ENCODE measurements around the gene GPR139.

The GPR139 gene

GRCh38 chr16:20089246-20089965 lies 15.7 kb upstream of the GPR139 start:
- Histone ChIP-seq H3K9ac (ENCODE audit: low read depth, low read length) (no peak overlapping the region), H3K4me1 (ENCODE audit: control insufficient read depth, insufficient read depth, low read length) (no peaks in the 10 kb centered on the region), H3K27me3 (ENCODE audit: control insufficient read depth, insufficient read depth, low read length) (no peaks in the 10 kb centered on the region), H3K9me3 (ENCODE audit: control insufficient read depth, insufficient read depth, low read length) (no peaks in the 10 kb centered on the region), H3K4me3 (ENCODE audit: low read depth, low read length) (no peak overlapping the region), H3K27ac (ENCODE audit: low read depth, low read length) (no peak overlapping the region), H3K36me3 (ENCODE audit: control insufficient read depth, insufficient read depth, low read length) (no peaks in the 10 kb centered on the region)

- no peaks in the 10 kb centered on the region for H3K9me3 ChIP-seq (ENCODE audit: control insufficient read depth, insufficient read depth, low read length)
- H3K36me3 ChIP-seq (ENCODE audit: control insufficient read depth, insufficient read depth, low read length), result no peaks in the 10 kb centered on the region
- no peaks in the 10 kb centered on the region for H3K4me1 ChIP-seq (ENCODE audit: control insufficient read depth, insufficient read depth, low read length)
- no peak overlapping the region for H3K9ac ChIP-seq (ENCODE audit: low read depth, low read length)
- H3K27me3 ChIP-seq (ENCODE audit: control insufficient read depth, insufficient read depth, low read length), result no peaks in the 10 kb centered on the region
- no peak overlapping the region for H3K4me3 ChIP-seq (ENCODE audit: low read depth, low read length)
- H3K27ac ChIP-seq (ENCODE audit: low read depth, low read length), result no peak overlapping the region
Observed at GRCh38 chr16:20084624-20085226, 11.0 kb upstream of the GPR139 start.

DNA sequence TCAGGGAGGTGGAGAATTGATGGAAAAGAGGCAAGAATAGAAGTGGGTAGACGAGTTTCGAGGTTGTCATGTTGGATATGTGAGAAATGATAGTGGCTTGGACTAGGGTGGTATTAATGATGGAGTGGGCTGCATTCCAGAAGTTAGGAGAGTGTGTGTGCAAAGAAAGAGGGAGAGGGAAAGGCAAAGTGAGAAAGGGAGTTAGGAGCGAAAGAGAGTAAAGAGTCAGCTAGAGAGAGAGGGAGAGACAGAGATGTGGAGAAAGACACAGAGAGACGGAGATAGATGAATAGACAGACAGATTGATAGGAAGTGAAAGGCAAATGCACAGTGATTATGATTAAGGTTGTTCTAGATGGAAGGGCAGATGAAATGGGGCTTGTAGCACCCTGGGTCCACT lies 5.4 kb upstream of the GPR139 start:
- Histone ChIP-seq H3K9ac (ENCODE audit: low read depth, low read length) (no peak overlapping the region), H3K4me1 (ENCODE audit: control insufficient read depth, insufficient read depth, low read length) (0 out of 2 replicates have a peak, but pooled peaks cover 7% of the 10 kb centered on the region), H3K36me3 (ENCODE audit: control insufficient read depth, insufficient read depth, low read length) (no peaks in the 10 kb centered on the region), H3K9me3 (ENCODE audit: control insufficient read depth, insufficient read depth, low read length) (no peaks in the 10 kb centered on the region), H3K27me3 (ENCODE audit: control insufficient read depth, insufficient read depth, low read length) (peaks cover 19% of the 10 kb centered on the region), H3K27ac (ENCODE audit: low read depth, low read length) (no peak overlapping the region), H3K4me3 (ENCODE audit: low read depth, low read length) (no peak overlapping the region)

GRCh38 chr16:20075243-20075642 lies 1.6 kb upstream of the GPR139 start:
- Histone ChIP-seq H3K4me1 (ENCODE audit: control insufficient read depth, insufficient read depth, low read length) (peaks cover 15% of the 10 kb centered on the region; the same call in 1 of the 2 replicates), H3K9ac (ENCODE audit: low read depth, low read length) (no peak overlapping the region), H3K4me3 (ENCODE audit: low read depth, low read length) (no peak overlapping the region), H3K36me3 (ENCODE audit: control insufficient read depth, insufficient read depth, low read length) (no peaks in the 10 kb centered on the region), H3K9me3 (ENCODE audit: control insufficient read depth, insufficient read depth, low read length) (no peaks in the 10 kb centered on the region), H3K27ac (ENCODE audit: low read depth, low read length) (no peak overlapping the region), H3K27me3 (ENCODE audit: control insufficient read depth, insufficient read depth, low read length) (peaks cover 51% of the 10 kb centered on the region)

GRCh38 chr16:20074099-20074991 lies 655 bp upstream of the GPR139 start:
- H3K27me3 ChIP-seq (ENCODE audit: control insufficient read depth, insufficient read depth, low read length), result peaks cover 51% of the 10 kb centered on the region
- peaks cover 15% of the 10 kb centered on the region; the same call in 1 of the 2 replicates for H3K4me1 ChIP-seq (ENCODE audit: control insufficient read depth, insufficient read depth, low read length)
- no peak overlapping the region for H3K27ac ChIP-seq (ENCODE audit: low read depth, low read length)
- no peak overlapping the region for H3K9ac ChIP-seq (ENCODE audit: low read depth, low read length)
- H3K9me3 ChIP-seq (ENCODE audit: control insufficient read depth, insufficient read depth, low read length), result no peaks in the 10 kb centered on the region
- H3K36me3 ChIP-seq (ENCODE audit: control insufficient read depth, insufficient read depth, low read length), result no peaks in the 10 kb centered on the region
- H3K4me3 ChIP-seq (ENCODE audit: low read depth, low read length), result peak overlapping the region; percentile 68

DNA sequence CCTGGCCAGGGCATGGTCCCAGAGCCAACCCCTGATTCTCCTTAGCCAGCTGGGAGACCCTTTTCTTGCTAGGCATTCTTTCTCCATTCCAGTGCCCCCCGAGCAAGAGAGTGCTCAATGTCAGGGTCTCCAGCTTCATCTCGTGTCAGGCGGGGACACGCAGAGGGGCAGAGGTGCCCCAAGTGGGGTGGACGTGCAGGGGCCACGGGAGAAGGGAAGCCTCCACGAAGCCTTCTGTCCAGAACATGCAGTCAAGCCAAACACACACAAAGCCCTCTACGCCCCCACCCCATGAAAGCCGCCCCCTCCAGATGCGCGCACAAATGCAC lies 852 bp downstream of the GPR139 start:
- Histone ChIP-seq H3K36me3 (ENCODE audit: control insufficient read depth, insufficient read depth, low read length) (no peaks in the 10 kb centered on the region; the same call in 1 of the 2 replicates), H3K9ac (ENCODE audit: low read depth, low read length) (no peak overlapping the region), H3K27ac (ENCODE audit: low read depth, low read length) (no peak overlapping the region), H3K9me3 (ENCODE audit: control insufficient read depth, insufficient read depth, low read length) (peaks cover 3% of the 10 kb centered on the region; the same call in 1 of the 2 replicates), H3K4me3 (ENCODE audit: low read depth, low read length) (peak overlapping the region; percentile 68), H3K27me3 (ENCODE audit: control insufficient read depth, insufficient read depth, low read length) (peaks cover 51% of the 10 kb centered on the region), H3K4me1 (ENCODE audit: control insufficient read depth, insufficient read depth, low read length) (peaks cover 15% of the 10 kb centered on the region; the same call in 1 of the 2 replicates)

DNA sequence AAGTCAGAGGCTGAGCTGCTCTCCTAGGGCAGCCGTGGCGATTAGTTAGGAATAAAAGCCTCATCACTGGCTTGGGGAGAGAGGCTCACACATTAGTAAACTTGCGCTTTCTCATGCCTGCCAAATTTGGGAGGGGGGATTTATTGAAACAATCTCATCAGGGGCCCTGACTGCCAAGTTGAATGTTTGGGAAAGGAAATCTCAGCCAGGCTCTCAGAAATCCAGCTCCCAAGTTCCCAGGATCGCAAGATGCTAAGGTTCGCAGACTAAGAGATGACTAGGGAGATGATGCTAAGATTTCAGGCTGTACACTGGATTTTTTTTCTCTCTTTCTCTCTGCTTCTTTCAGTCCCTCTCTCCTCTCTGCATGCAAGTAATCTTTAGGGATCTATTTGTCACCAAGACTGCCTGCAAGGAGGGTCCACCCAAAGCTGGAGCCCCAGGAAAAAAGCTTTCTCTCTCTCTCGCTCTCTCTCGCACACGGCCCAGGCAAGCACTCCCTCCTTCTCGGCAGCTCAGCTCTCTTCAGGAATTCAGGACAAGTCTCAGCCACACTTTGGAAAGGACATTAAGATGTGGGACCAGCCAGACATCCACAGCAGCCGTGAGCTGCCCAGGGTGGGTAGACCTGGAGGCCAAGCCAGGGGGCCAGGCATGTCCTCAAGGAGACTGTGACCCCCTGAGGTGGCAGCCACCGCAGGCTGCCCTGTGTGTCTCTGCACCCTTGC lies 1.4 kb downstream of the GPR139 start:
- Histone ChIP-seq H3K9ac (ENCODE audit: low read depth, low read length) (no peak overlapping the region), H3K9me3 (ENCODE audit: control insufficient read depth, insufficient read depth, low read length) (peaks cover 3% of the 10 kb centered on the region; the same call in 1 of the 2 replicates), H3K27ac (ENCODE audit: low read depth, low read length) (no peak overlapping the region), H3K4me1 (ENCODE audit: control insufficient read depth, insufficient read depth, low read length) (peaks cover 15% of the 10 kb centered on the region; the same call in 1 of the 2 replicates), H3K27me3 (ENCODE audit: control insufficient read depth, insufficient read depth, low read length) (peaks cover 51% of the 10 kb centered on the region), H3K36me3 (ENCODE audit: control insufficient read depth, insufficient read depth, low read length) (no peaks in the 10 kb centered on the region; the same call in 1 of the 2 replicates), H3K4me3 (ENCODE audit: low read depth, low read length) (peak overlapping the region; percentile 68)

- H3K36me3 ChIP-seq (ENCODE audit: control insufficient read depth, insufficient read depth, low read length), result no peaks in the 10 kb centered on the region; the same call in 1 of the 2 replicates
- no peaks in the 10 kb centered on the region for H3K27me3 ChIP-seq (ENCODE audit: control insufficient read depth, insufficient read depth, low read length)
- H3K9me3 ChIP-seq (ENCODE audit: control insufficient read depth, insufficient read depth, low read length), result peaks cover 3% of the 10 kb centered on the region; the same call in 1 of the 2 replicates
- no peaks in the 10 kb centered on the region for H3K4me1 ChIP-seq (ENCODE audit: control insufficient read depth, insufficient read depth, low read length)
- H3K27ac ChIP-seq (ENCODE audit: low read depth, low read length), result no peak overlapping the region
- H3K9ac ChIP-seq (ENCODE audit: low read depth, low read length), result no peak overlapping the region
- no peak overlapping the region for H3K4me3 ChIP-seq (ENCODE audit: low read depth, low read length)
Observed at GRCh38 chr16:20064931-20065330, 8.8 kb downstream of the GPR139 start.

DNA sequence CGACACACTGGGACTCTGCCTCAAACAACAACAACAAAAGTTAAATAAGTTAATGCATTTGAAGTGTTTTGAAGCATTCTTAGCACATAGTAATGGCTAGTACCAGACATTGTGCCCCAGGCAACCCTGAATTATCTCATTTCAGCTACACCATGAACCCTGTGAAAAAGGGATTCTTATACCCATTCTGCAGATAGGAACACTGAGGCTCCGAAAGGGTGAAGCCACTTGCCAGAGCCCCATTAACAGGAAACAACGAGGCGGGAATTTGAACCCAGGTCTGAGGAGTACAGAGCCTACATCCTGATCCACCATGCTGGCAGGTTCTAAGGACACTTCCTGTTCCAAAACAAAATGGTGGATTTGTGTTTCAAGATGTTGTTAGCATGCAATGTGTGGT lies 9.2 kb downstream of the GPR139 start:
- peaks cover 3% of the 10 kb centered on the region; the same call in 1 of the 2 replicates for H3K9me3 ChIP-seq (ENCODE audit: control insufficient read depth, insufficient read depth, low read length)
- no peak overlapping the region for H3K4me3 ChIP-seq (ENCODE audit: low read depth, low read length)
- no peak overlapping the region for H3K27ac ChIP-seq (ENCODE audit: low read depth, low read length)
- H3K4me1 ChIP-seq (ENCODE audit: control insufficient read depth, insufficient read depth, low read length), result no peaks in the 10 kb centered on the region
- no peak overlapping the region for H3K9ac ChIP-seq (ENCODE audit: low read depth, low read length)
- no peaks in the 10 kb centered on the region; the same call in 1 of the 2 replicates for H3K36me3 ChIP-seq (ENCODE audit: control insufficient read depth, insufficient read depth, low read length)
- H3K27me3 ChIP-seq (ENCODE audit: control insufficient read depth, insufficient read depth, low read length), result no peaks in the 10 kb centered on the region

DNA sequence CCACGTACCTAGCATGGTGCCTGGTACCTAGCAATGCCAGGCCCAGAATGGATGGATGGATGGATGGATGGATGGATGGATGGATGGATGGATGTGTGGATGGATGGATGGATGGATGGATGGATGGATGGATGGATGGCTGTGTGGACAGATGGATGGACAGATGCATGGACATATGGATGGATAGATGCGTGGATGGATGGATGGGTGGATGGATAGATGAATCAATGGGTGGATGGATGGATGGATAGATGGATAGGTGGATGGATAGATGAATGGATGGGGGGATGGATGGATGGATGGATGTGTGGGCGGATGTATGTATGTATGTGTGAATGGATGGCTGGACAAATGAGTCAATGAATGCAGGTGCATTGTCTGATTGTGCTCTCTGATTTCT lies 12.6 kb downstream of the GPR139 start:
- no peak overlapping the region for H3K4me3 ChIP-seq (ENCODE audit: low read depth, low read length)
- no peaks in the 10 kb centered on the region for H3K4me1 ChIP-seq (ENCODE audit: control insufficient read depth, insufficient read depth, low read length)
- H3K27me3 ChIP-seq (ENCODE audit: control insufficient read depth, insufficient read depth, low read length), result no peaks in the 10 kb centered on the region
- H3K27ac ChIP-seq (ENCODE audit: low read depth, low read length), result no peak overlapping the region
- H3K9me3 ChIP-seq (ENCODE audit: control insufficient read depth, insufficient read depth, low read length), result no peaks in the 10 kb centered on the region
- no peak overlapping the region for H3K9ac ChIP-seq (ENCODE audit: low read depth, low read length)
- no peaks in the 10 kb centered on the region for H3K36me3 ChIP-seq (ENCODE audit: control insufficient read depth, insufficient read depth, low read length)
